ENCODE data around the gene ANK3. TPM values are rescaled to one million over a fixed set of nuclear protein-coding genes. Genes with fewer than 3 reads are reported as not detected.
A peak's percentile ranks its signal among the peaks of the same experiment; 100 is the strongest.

Gene ANK3
- total RNA-seq, 2 donors from 2014 or later, result 55.4 to 126 TPM

- Histone ChIP-seq H3K27me3 (replicated peaks; ENCODE audit: insufficient read depth) (no peaks in the 10 kb centered on the region), H3K27ac (no peak overlapping the region), H3K4me1 (ENCODE audit: control insufficient read depth in 1 of 2, low read depth in 2 of 2) (no peaks in the 10 kb centered on the region), H3K4me3 (no peak overlapping the region), H3K36me3 (no peaks in the 10 kb centered on the region), H3K9me3 (no peaks in the 10 kb centered on the region)
- ATAC-seq (ENCODE audit: insufficient number of reproducible peaks, low FRiP score, low read depth) (no peak), DNase-seq (ENCODE audit: low spot score) (no peak)
- TF ChIP-seq CTCF (IDR thresholded peaks at IDR 0.05), result no peak
Observed at GRCh38 chr10:60096761-60097513, 292.7 kb downstream of the ANK3 start.

GRCh38 chr10:60093317-60093716 is 296.4 kb downstream of the ANK3 start:
- no peaks in the 10 kb centered on the region for H3K36me3 ChIP-seq
- H3K4me1 ChIP-seq (ENCODE audit: control insufficient read depth in 1 of 2, low read depth in 2 of 2), result peaks cover 3 to 9% of the 10 kb centered on the region in 2 donors
- no peak for DNase-seq (ENCODE audit: low spot score)
- no peak overlapping the region for H3K4me3 ChIP-seq
- no peak for TF ChIP-seq CTCF (IDR thresholded peaks at IDR 0.05)
- no peak for ATAC-seq (ENCODE audit: insufficient number of reproducible peaks, low FRiP score, low read depth)
- H3K9me3 ChIP-seq, result no peaks in the 10 kb centered on the region
- no peak overlapping the region for H3K27ac ChIP-seq
- no peaks in the 10 kb centered on the region for H3K27me3 ChIP-seq (replicated peaks; ENCODE audit: insufficient read depth)

- Histone ChIP-seq H3K4me1 (ENCODE audit: control insufficient read depth in 1 of 2, low read depth in 2 of 2) (peaks cover 3 to 30% of the 10 kb centered on the region in 2 donors), H3K36me3 (no peaks in the 10 kb centered on the region), H3K27me3 (replicated peaks; ENCODE audit: insufficient read depth) (no peaks in the 10 kb centered on the region), H3K9me3 (no peaks in the 10 kb centered on the region), H3K4me3 (peak overlapping the region; percentile 13), H3K27ac (peak overlapping the region; percentile 34 to 45)
- no peak for TF ChIP-seq CTCF (IDR thresholded peaks at IDR 0.05)
- ATAC-seq (ENCODE audit: insufficient number of reproducible peaks, low FRiP score, low read depth), result no peak
- DNase-seq (ENCODE audit: low spot score), result no peak
Observed at GRCh38 chr10:60086862-60087261, 302.8 kb downstream of the ANK3 start.

GRCh38 chr10:60086421-60086820 is 303.3 kb downstream of the ANK3 start:
- H3K27ac ChIP-seq, result peak overlapping the region in 1 of 2 donors; percentile 21
- TF ChIP-seq CTCF (IDR thresholded peaks at IDR 0.05), result no peak
- ATAC-seq (ENCODE audit: insufficient number of reproducible peaks, low FRiP score, low read depth), result no peak
- peaks cover 3 to 30% of the 10 kb centered on the region in 2 donors for H3K4me1 ChIP-seq (ENCODE audit: control insufficient read depth in 1 of 2, low read depth in 2 of 2)
- DNase-seq (ENCODE audit: low spot score), result no peak
- no peaks in the 10 kb centered on the region for H3K9me3 ChIP-seq
- H3K27me3 ChIP-seq (replicated peaks; ENCODE audit: insufficient read depth), result no peaks in the 10 kb centered on the region
- H3K4me3 ChIP-seq, result no peak overlapping the region
- H3K36me3 ChIP-seq, result no peaks in the 10 kb centered on the region

GRCh38 chr10:60082744-60083344 is 306.8 kb downstream of the ANK3 start:
- Histone ChIP-seq H3K4me1 (ENCODE audit: control insufficient read depth in 1 of 2, low read depth in 2 of 2) (peaks cover 0 to 17% of the 10 kb centered on the region in 2 donors), H3K27ac (no peak overlapping the region), H3K27me3 (replicated peaks; ENCODE audit: insufficient read depth) (no peaks in the 10 kb centered on the region), H3K36me3 (no peaks in the 10 kb centered on the region), H3K9me3 (no peaks in the 10 kb centered on the region), H3K4me3 (peak overlapping the region; percentile 46)
- DNase-seq (ENCODE audit: low spot score) (no peak), ATAC-seq (ENCODE audit: insufficient number of reproducible peaks, low FRiP score, low read depth) (no peak)
- TF ChIP-seq CTCF (IDR thresholded peaks at IDR 0.05), result no peak

Data from thoracic aorta (tissue), 2 donors.